GM19438 (cell line): ENCODE measurements around the gene GTF3A.

ENCODE experiments used
- ATAC-seq: cut with Tn5 transposase; IDR thresholded peaks from one replicate; pipeline ENCODE4 v1.9.1; 2021; ENCODE audit warnings: low read depth; ENCODE audit not compliant: unreplicated experiment

Gene GTF3A

DNA sequence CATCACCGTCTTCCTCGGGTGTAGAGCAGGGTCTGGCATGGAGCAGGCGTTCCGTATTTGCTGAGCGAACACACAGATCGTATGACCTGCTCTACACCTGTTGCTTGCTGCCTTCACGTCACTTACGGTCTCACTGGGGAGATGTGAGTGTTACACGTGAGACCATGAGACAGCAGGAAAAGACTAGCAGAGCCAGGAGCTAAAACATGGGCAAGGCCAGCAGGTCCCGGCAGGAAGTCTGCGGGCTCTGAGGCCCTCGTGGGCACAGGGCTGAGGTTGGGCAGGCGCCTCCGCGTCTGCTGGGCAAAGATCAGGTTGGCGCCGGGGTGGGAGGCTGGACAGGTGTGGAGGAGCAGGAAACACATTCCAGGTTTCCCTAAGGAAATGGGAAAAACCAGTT lies 19.7 kb upstream of the GTF3A start:
- no peak for ATAC-seq

GRCh38 chr13:27405546-27406134 lies 18.8 kb upstream of the GTF3A start:
- no peak for ATAC-seq

DNA sequence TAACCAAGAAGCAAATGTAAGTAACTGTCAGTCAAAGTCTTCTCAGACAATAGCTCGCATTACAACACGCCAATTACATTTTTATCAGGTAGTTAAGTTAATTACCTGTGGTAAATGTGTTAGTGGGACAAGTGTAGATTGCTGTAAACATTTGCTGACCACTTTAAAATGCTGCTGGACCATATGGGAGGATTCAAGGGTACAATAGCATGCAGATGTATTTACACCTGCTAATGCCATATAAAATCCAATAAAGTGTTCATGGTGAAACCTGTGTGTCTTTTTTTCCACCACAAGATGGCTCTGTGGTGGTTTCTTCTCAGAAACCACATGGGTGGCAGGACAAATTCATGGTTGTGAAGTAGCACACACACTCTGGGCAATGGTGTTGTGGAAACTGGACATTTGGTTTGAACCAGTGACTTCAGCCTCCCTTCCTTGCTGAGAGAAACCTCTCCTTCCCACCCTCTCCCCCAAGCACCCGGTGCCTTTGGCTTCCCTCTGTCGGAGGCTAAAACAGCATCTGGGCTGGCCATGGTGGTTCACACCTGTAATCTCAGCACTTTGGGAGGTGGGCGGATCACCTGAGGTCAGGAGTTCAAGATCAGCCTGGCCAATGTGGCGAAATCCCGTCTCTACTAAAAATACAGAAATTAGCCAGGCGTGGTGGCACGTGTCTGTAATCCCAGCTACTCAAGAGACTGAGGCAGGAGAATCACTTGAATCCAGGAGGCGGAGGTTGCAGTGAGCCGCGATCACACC lies 18.1 kb upstream of the GTF3A start:
- no peak for ATAC-seq

GRCh38 chr13:27408074-27408473 lies 16.3 kb upstream of the GTF3A start:
- ATAC-seq = no peak

DNA sequence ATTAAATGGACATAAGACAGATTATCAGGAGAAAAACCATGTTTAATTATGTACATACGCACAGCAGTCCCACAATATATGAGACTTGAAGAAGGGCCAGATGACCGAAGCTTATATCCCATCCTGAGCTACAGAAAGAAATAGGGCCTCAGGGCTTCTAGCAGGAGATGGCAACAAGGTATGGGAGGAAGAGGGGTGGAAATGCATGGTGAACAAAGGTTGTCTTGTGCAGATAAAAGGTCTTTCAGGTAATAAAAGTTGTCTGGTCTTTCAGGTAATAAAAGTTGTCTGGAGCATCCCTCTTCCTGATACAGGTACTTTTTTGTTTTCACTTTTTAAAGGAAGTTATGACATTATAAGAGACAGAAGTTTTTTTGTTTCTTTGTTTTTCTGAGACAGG lies 15.4 kb upstream of the GTF3A start:
- no peak for ATAC-seq

DNA sequence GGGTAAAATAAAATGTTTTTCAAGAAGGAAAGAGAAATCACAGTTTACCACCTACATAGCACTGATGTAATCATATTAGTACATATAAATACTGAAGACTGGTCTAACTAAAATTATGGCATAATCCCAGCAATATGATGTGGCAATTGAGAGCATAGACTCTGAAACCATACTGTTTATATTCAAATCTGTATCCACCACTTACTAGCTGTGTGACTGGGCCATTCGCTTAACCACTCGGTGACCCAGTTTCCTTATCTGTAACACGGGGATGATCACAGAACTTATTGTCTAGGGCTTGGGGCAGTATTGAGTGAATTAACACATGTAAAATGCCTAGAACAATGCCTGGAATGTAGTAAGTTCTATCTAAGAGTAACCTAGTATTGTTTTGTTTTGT lies 13.1 kb upstream of the GTF3A start:
- ATAC-seq = no peak

DNA sequence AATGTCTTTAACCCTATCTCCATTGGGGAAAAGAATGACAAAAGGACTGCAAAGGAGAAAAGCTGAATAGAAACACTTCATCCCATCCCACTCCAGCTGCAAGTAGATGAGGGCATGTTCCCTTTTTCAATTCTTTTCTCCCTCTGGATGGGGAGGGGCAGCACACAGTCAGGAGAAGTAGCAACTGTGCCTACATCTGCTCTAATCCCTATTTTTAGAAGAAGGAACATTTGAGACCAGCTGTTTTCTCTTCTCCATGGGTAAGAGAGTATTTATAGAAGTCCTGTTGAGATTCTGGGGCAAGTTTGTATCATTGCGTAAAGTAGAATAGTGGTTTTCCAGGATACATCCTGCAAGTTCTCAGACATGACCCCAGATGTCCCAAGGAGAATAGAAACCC lies 9.3 kb upstream of the GTF3A start:
- no peak for ATAC-seq

DNA sequence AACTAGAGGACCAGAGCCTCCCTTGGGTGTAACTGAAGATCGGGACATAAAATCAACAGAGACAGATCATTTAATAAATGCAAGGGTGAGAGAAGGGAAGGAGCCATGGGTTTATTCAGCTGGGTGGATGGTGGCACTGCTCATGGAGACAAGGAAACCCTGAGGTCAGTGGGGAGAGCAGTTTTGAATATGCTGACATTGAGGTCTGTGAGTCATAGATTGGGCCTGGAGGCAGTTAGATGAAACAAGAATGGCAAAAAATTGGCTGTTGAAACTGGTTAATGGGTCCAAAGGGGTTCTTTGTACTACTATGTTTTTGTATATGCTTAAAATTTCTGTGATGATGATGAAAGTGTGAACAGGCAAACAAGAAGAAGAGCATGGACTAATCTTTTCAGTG lies 5.1 kb upstream of the GTF3A start:
- no peak for ATAC-seq

- ATAC-seq = no peak
These were observed 3.1 kb upstream of the GTF3A start for GRCh38 chr13:27421101-27421871.

DNA sequence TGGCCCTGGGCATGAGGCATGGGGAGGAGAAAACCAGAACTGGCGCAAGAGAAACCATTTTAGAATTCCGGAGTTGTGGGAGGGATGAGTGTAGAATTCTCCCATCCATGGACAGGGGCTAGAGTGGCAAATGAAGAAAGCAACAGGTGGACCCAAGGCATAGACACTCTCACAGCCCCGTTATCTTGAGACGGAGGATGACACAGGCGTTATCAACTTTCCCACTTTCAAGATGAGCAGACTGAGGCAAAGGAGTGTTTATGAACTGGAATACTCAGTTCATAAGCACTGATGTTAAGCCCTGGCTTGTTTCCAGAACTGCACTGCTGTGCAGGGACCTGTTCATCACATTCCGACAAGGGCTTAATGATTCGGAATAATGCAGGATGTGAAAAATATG lies 1.1 kb upstream of the GTF3A start:
- no peak for ATAC-seq

DNA sequence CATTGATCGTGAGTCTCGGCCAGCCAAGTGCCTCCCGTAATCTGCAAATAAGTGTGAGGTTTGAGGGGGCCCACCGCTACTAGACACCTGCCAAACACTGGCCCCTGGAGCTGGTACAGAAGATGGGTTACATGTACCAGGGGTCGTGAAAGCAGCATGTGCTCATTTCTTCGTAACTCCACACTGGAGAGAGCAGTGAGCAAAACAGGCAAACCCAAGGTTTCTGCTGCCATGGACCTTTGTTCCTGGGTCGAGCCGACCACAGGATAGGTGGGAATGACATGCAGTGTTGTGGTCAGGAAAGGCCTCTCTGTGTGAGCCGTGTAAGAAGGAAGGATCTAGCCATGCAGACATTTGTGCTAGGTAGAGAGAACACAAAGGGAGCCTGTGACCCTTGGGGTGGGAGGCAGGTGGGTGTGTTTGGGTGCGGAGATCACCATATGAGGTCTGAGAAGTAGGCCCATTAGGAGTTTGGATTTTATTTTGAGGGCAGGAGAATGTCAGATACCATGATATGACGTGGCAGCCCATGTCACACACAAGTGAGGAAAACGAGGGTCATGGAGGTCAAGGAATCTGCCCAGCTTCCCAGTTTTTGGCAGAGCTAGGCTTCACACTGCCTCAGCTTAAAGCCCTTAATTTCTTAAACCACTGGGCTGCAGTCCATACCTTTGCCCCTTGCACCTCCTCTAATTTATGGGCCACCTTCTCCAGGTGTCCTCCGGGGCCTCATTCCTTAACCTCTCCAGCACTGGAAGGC lies 919 bp downstream of the GTF3A start:
- peak; percentile 3 for ATAC-seq

DNA sequence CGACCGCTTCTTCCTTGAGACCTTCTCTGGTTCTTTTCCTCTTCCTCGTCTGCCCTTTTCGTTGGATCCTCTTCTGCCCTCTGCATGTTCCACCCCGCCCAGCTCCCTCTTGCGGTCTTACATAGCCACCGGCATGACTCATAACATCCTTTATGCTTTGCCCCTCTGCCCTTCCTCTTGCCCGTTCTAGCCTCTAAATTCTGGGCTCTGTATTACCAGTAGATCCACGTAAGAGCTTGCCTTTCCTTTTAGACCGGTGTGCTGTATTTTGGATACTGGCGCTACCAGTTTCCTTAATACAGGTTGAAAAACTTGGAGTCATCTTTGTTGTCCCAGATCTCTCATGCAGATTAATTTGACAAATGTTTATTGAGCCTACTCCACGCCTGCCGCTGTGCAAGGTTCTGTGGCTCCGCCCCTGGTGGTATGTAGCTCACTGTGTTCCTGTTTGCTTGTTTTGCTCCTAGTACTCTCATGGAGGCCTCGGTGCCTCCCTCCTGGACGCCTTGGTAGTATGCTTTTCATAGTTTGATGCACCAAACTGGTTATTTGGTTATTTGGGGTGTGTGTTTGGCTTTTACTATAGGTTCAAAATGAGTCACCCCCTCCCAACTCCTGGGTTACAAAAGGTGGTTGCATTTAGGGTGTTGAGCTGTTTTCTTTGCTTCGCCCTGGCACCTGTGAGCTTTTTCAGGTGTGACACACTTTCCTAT lies 1.7 kb downstream of the GTF3A start:
- peak; percentile 65 for ATAC-seq

- ATAC-seq = no peak
These were observed 3.2 kb downstream of the GTF3A start for GRCh38 chr13:27427641-27428040.

DNA sequence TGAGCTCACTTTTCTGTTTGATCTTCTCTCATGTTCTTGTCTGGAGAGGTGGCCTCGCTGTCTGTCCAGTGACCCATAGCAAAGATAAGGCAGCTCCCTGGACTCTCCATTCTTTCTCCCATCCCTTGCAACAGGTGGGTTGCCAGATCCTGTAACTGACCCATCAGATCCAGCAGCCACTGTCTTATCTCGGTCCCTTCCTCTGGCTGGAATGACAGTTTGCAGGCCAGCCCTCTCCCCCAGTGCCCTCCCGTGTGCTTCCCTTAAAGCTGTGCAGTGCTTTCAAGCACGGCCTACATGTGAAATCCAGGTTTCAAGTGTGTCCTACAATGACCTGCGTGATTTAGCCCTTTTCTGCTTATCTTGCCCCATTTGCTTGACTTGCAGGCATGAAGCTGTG lies 3.7 kb downstream of the GTF3A start:
- no peak for ATAC-seq

DNA sequence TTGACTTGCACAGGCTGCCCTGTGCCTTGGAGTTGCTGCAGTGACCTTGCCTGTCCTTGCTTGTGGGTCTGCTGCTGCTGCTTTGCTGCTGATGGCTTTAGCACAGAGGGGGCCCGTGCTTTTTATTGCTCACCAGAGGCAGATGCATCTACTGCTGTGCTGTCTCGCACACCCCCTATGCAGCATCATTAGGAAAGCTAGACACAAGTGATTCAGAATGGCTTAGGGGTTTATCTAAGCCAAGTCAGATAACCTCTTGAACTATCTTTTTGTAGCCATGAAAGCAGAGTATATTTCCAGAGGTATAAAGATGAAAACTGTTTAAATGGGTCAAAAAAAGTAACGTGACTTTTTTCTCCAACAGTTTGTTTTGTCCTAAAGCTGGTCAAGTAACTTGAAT lies 7.8 kb downstream of the GTF3A start:
- ATAC-seq = no peak

- ATAC-seq = no peak
These were observed 8.3 kb downstream of the GTF3A start for GRCh38 chr13:27432611-27433210.

DNA sequence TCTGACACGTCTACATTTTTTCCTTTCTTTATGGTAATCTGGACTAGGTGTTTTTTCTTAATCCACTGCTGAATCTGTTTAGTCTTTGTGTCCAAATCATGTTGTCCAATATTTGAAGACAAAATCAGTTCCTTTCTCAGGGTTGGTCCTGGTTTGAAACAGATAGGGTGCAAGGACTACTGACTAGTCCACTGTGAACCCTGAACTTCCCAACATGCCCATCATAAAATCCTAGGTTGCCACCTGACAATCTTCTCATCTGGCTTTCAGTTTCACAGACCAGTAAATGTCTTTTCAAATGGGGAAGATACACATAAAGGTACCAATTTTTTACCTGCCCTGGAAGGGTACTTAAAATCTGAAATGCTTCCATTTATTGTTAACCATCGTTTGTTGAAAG lies 12.7 kb downstream of the GTF3A start:
- no peak for ATAC-seq

GRCh38 chr13:27440408-27440807 lies 16.0 kb downstream of the GTF3A start:
- no peak for ATAC-seq

- ATAC-seq = no peak
These were observed 17.7 kb downstream of the GTF3A start for GRCh38 chr13:27442071-27442647.

DNA sequence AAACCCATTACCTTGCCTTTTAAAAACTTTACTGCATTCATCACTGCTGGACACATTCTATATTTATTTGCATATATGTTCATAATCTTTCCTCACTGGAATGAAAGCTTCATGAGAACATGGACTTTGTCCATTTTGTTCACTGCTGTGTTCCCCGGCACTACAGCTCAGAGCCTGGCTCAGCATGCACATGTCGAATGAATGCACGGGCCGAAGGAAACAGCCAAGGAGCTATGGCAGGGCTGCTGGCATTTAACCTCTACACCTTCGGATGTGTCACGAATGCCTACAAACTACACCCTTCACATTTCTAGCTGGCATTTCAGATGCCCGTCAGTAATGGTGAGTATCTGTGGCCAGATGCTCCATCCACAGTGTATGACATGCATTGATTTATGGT lies 18.4 kb downstream of the GTF3A start:
- ATAC-seq = no peak
